ELR (cell line): ENCODE measurements around the gene CLDN1.

Source experiments
- DNase-seq: peaks from one replicate; pipeline ENCODE4 v3.0.0-alpha.2; 2015; ENCODE audit warnings: low read depth

Gene CLDN1, protein sequence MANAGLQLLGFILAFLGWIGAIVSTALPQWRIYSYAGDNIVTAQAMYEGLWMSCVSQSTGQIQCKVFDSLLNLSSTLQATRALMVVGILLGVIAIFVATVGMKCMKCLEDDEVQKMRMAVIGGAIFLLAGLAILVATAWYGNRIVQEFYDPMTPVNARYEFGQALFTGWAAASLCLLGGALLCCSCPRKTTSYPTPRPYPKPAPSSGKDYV

GRCh38 chr3:190321789-190322603 lies at the start of gene CLDN1:
Gene CLDN1 (minus strand): TSS chr3:190322446. CDS start chr3:190322206, 240 bp downstream.
- peak; percentile 87 for DNase-seq

GRCh38 chr3:190371152-190371551 lies 48.9 kb upstream of the CLDN1 start:
- DNase-seq: peak; percentile 66

DNA sequence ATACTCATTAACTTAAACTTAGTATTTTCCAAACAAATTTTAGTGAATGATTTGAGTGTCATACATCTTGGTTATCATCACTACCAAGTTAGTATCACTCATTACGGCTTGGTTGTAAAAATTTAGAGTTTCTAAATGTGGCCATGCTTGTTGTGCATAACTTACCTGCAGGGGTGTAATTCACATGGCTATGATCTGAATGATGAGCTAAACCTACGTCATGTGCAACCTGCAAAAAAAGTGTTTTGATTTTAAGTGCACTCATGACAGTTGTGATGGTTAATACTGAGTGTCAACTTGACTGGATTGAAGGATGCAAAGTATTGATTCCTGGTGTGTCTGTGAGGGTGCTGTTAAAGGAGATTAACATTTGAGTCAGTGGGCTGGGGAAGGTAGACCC lies 48.1 kb upstream of the CLDN1 start:
- no peak for DNase-seq

DNA sequence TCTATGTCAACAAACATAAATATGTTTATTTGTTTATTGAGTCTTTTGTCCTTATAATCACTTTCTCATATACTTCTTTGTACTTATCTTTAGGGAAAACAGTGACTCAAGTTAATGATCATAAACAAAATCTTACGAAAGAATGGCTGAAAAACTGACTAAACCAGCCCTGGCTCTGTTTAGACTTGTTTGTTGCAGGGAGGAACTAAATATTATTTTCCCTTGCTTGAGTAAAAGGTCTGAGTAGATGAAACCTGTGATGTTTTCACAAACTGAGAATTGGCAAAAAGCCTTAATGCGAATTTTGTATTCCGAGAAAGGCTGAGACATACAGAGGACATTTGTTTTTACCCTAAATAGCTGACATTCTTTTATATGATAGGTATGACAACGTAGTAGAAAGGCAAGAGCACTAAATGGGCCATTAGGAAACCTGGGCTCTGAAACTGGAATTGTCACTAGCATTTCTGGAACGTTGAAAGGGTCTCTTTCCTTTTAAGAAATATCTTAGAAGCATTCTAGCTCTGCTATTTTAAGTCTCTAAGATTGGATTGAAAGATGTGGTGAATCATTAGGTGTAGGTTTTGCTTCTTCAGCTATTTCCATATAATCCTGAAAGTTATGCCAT lies 47.5 kb upstream of the CLDN1 start:
- DNase-seq: no peak

GRCh38 chr3:190368881-190369280 lies 46.6 kb upstream of the CLDN1 start:
- no peak for DNase-seq

- DNase-seq: peak; percentile 59
Measured at GRCh38 chr3:190366133-190366532, 43.9 kb upstream of the CLDN1 start.

- no peak for DNase-seq
Measured at GRCh38 chr3:190362258-190362657, 40.0 kb upstream of the CLDN1 start.

GRCh38 chr3:190361791-190362190 lies 39.5 kb upstream of the CLDN1 start:
- DNase-seq: no peak

- DNase-seq: no peak
Measured at GRCh38 chr3:190360228-190360627, 38.0 kb upstream of the CLDN1 start.

DNA sequence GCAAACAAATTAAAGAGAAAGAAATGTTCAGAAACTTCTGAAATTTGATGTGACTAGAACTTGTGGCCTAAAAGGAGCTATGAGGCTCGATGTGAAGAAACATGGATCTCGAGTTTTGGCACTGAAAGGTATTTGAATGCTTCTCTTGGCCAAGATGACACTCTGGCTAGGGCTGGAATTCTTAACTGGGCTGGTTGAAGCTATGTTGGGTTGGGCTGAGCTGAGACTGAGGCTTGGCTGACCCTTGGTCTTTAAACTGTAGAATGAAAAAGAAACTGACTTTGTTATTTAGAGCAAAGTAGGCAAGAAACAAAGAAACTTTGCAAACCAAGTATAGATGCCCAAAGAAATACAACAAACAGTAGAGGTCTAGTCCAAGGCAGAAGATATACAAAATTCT lies 37.6 kb upstream of the CLDN1 start:
- no peak for DNase-seq

DNA sequence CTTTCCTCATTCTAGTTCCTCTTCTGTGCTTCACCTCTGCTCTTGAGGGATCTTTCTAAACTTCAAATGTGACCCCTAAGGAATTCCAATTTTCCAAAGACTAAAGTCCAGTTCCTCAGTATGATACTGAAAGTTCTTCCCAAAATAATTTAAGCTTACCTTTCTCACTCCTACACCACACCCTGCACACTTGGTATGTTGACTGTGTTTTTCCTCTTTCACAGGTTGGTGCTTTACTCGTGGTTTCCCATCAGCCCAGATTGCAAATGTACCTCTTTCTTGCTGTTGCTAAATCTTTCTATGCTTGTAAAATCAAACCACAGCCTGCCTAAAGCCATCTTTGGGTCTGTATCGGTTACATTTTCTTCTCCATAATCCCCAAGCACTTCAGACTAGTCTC lies 35.2 kb upstream of the CLDN1 start:
- no peak for DNase-seq

- DNase-seq: no peak
Measured at GRCh38 chr3:190356246-190356645, 34.0 kb upstream of the CLDN1 start.

DNA sequence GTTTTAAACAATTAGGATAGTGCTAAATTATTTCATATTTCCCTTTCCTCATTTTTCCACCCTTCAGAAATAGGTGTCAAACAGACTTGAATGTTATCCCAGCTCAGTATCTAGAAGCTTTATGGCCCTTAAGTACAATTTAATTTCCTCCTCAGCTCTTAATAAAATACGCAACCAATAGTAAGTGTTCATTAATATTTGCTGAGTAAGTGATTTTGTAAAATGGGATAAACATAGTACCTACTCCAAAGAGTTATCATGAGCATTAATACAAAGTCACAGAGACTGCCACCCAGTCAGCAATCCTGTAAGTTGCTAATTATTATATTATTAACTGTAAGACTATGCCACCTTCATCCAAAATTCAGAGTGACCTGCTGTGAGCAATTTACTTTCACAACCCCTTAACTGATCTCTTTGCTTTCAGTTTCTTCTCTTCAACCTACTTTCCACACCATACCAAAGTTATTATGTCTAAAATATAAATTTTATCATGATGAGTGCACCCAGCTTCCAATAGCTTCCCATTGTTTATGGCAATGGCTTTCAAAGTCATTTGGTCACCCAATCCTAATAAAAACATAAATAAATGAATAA lies 30.7 kb upstream of the CLDN1 start:
- DNase-seq: no peak

- DNase-seq: peak; percentile 13
Measured at GRCh38 chr3:190346541-190346940, 24.3 kb upstream of the CLDN1 start.

- DNase-seq: peak; percentile 40
Measured at GRCh38 chr3:190345878-190346277, 23.6 kb upstream of the CLDN1 start.

DNA sequence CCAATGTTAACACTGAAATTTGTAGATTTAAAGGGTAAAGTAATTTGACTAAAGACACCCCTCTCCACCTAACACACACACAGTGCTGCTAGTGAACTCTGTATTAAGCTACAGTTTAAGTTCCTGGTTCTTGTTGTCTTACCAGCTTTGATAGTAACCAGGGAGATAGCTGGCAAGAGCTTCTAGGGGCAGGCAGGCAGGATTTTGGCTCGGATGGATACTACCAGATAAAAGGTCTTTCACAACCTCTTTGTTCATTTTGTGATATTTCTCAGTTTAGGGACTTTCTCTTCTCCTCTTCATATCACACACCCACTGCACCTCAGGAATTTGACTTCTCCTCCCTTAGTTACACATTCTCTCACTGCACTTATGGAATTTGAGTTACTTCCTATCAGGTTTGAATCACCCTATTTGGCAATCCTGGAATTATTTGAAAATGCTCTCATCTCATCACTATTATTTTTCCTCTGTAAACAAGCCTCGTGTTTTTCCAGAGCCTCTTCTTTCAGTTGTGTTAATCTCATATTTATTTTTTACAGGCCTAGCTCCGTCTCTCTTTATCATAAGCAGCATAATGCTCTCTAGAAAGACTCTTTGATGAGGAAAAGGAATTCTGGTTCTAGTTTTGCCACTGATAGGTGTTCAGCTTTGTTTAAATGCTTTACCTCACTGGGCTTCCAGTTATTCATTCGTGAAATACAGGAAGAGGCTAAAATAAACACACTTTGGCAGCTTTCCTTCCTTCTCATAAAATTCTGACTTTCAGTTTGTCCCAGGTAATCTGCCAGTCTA lies 23.0 kb upstream of the CLDN1 start:
- DNase-seq: peak; percentile 98

DNA sequence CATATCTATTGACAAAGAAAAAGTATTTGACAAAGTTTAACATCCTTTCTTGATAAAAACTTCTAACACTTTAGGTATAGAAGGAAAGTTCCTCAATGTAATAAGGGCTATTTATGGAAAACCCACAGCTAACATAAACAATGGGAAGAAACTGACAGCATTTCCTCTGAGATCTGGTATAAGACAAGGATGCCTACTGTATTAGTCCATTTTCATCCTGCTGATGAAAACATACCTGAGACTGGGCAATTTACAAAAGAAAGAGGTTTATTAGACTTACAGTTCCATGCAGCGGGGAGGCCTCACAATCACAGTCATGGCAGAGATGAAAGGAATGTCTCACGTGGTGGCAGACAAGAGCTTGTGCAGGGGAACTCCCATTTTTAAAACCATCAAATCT lies 17.8 kb upstream of the CLDN1 start:
- peak; percentile 59 for DNase-seq

DNA sequence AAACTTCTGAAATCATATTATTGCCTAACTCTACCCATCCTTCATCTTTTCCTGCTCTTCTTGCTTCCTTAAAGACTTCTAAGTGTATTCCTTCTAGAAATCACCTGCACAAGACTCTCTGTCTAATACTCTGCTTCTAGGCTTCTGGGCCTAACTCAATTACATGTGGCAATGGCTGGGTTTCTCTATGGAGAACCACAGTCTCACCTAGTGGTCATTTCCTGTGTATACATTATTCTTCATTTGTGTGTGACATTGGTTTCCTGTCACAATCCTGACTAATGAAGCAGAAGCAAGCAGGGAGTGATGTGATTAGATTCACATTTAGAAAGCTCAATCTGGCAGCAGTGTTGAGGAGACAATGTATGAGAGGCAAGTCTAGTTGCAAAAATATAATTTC lies 16.9 kb upstream of the CLDN1 start:
- peak; percentile 94 for DNase-seq

DNA sequence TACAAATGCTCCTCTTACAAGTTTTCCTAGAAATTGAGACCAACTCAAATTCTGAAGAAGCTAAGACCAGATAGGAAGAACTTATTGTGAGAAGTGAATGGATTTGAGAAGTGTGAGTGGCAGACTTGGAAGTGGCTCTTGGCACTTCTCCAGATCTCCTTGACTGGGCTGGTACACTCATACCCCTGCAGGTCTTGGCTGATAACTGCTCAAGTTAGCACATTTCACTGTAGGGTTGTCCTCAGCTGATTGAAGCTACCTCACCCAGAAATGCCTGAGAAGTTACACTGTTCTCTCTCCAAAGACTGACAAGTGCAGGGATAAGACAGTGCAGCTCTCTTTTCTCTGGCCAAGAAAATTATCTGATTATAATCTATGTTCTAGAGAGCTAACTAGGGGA lies 16.5 kb upstream of the CLDN1 start:
- peak; percentile 79 for DNase-seq

DNA sequence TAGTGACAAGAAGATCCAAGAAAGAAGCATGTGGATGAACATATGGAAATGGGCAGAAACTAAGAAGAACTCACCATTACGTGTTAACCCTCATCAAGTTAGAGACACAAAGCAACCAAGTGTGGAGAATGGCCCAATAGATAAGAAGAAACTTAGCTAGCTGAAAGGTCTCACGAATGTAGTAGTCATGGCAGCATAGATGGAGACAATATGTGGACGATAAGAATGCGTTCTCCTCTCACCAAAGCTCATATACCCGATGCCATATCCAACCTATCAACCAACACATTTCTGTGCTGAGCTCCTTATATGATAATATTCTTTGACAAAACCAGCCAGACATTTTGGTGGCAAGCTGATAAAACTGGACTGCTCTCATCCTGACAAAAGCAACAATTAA lies 15.1 kb upstream of the CLDN1 start:
- no peak for DNase-seq

DNA sequence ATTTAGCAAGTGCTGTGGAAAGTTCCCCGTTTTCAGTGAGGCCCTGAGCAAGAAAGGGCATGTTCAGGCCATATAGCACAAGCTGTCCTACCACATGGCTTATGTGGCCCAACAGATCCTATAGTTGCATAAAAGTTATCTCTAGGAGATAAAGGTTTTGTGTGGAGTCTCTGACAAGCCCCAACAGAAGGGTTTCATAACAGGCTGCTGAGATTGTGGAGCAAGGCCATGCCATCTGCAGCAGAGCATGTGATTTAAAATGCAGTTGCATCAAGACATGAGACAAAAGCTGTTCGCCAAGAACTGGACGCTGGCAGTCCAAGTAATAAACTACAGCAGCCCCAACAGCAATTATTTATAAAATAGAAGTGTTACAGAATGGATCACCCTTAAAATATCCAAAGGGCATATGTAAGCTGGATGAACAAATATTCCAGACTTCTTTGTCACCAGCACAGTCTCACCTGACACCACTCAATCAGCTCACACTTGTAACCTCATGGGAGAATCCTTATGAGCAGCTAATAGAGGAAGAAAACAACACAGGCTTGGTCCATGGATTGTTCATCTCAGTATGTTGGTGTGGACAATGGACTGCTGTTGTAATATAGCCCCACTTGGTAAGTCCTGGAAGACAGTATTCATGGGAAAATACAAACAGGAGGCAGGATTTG lies 14.4 kb upstream of the CLDN1 start:
- no peak for DNase-seq
